HG02678 (cell line): ENCODE measurements around the gene MFSD2A.
"Not testable (repeated sequence)": the region's sequence is repeated elsewhere in the genome, so short reads cannot be mapped to it uniquely, and the experiment has no call there.

Source experiments
- ATAC-seq: cut with Tn5 transposase; IDR thresholded peaks from one replicate; pipeline ENCODE4 v1.9.1; 2021; ENCODE audit warnings: mild to moderate bottlenecking, moderate library complexity; ENCODE audit not compliant: unreplicated experiment

The MFSD2A gene

DNA sequence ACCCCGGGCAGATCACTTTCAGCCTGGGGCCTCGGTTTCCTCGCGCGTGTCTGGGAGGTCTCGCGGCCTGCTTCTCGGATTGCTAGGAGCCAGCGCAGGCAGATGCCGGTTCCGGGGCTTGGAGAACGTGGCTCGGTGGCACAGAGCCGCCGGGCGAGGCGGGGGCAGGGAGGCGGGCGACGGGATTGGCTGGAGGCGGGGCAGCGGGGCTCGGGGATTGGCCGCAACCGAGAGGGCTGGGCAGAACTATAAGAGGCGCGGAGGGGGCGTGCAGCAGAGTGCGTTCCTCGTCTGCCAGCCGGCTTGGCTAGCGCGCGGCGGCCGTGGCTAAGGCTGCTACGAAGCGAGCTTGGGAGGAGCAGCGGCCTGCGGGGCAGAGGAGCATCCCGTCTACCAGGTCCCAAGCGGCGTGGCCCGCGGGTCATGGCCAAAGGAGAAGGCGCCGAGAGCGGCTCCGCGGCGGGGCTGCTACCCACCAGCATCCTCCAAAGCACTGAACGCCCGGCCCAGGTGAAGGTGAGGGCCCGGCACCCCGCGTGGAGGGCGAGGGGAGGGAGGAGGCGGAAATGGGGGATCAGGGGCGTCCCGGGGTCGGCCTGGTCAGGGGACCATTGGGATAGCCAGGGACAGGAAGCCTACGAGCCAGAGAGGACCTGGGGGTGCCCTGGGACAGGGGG lies at the start of gene MFSD2A:
Gene MFSD2A, plus strand, starts transcription at position 276 of the 677 bp plus-strand sequence. Its CDS starts 148 bp downstream, at position 424.
- peak; percentile 84 for ATAC-seq

GRCh38 chr1:39905172-39905571 lies 49.8 kb upstream of the MFSD2A start:
- no peak for ATAC-seq

DNA sequence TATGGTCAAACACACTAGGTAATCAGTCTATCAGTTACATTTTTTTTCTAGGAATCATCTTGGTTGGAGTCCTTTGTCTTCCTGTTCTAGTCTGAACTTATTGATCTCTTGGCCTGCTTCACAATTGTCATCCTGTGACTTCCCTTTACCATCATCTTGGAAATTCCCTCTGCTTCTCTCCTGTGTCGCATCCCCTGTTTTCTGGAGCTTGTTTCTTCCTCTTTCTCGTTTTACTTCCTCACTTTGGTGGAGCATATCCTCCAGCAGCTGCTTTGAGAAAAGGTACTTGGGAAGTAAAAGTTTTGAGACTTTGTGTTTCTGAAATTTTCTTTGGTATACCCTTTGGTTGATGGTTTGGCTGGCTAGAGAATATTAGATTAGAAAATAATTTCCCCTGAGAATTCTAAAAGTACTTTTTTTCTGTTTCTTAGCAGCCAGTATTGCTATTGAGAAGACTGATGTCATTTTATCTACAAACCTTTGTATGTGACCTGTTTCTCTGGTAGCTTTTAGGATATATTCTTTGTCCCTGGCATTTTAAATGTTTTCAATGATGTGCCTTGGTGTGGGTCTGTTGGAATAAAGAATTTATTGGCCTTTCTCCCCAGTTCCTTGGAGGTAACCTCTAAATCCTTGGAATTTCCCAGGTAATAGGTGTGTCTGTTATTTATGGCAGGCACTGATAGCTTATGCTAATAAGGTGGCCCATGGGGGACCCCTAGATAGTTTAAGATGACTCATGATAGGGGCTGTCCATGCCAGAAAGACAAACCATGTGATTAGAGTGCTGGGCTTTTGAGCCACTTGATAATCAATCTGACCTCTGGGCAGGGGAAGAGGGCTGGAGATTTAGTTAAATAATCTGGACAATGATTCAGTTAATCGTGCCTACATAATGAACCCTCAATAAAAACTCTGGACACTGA lies 47.2 kb upstream of the MFSD2A start:
- ATAC-seq = no peak

DNA sequence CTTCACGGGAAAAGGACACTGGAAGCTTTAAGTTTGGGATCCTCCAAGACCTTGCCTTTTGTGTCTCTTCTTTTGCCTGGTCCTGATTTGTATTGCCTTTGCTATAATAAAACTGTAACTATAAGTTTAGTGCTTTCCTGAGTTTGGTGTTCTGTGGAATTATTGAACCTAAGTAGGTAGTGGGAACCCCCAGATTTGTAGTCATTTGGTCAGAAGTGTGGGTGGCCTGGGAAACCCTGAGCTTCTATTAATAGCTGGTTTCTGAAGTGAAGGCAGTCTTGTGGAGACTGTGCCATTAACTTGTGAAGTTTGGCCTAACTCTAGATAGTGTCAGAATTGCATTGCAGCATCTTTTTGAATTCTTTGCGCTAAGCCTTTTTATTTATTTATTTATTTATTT lies 46.4 kb upstream of the MFSD2A start:
- no peak for ATAC-seq

DNA sequence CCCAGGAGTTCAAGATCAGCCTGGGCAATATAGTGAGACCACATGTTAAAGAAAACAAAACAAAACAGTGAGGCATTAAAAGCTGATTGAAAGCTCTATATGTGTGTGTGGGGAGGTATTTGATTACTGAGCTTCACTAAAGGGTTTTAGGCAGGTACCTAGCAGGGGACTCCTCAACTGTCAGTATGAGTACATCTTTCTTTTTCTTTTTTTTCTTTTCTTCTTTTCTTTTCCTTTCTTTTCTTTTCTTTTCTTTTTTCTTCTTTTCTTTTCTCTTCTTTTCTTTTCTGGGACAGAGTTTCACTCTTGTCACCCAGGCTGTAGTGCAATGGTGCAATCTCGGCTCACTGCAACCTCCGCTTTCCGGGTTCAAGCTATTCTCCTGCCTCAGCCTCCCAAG lies 44.7 kb upstream of the MFSD2A start:
- no peak for ATAC-seq

GRCh38 chr1:39913136-39913535 lies 41.8 kb upstream of the MFSD2A start:
- not testable (repeated sequence) for ATAC-seq

- no peak for ATAC-seq
Measured at GRCh38 chr1:39915499-39916129, 39.3 kb upstream of the MFSD2A start.

GRCh38 chr1:39917825-39918224 lies 37.1 kb upstream of the MFSD2A start:
- no peak for ATAC-seq

- ATAC-seq = no peak
Measured at GRCh38 chr1:39919545-39919944, 35.4 kb upstream of the MFSD2A start.

DNA sequence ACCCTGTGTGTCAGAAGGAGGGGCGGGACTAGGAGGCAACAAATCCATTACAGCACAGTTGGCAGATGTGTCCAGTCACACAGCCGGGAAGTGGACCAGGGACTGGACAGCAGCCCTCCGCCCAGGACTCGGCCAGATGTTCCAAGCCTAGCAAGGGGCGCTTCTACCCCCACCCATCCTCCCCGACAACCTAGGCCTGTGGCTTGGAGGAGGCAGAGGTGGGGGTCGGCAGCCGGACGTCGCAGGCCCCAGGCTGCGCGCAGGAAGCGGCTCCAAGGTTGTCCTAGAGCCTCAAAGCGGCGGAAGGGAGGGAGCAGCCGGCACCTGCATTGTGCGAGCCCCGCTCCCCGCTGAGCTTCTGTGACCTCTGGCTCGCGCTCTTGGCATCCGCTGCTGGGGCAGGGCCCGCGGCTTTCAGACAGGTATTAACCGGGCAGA lies 32.7 kb upstream of the MFSD2A start:
- no peak for ATAC-seq

GRCh38 chr1:39925721-39926342 lies 29.1 kb upstream of the MFSD2A start:
- ATAC-seq = no peak

- no peak for ATAC-seq
Measured at GRCh38 chr1:39926343-39926793, 28.6 kb upstream of the MFSD2A start.

- ATAC-seq = no peak
Measured at GRCh38 chr1:39926820-39927219, 28.1 kb upstream of the MFSD2A start.

DNA sequence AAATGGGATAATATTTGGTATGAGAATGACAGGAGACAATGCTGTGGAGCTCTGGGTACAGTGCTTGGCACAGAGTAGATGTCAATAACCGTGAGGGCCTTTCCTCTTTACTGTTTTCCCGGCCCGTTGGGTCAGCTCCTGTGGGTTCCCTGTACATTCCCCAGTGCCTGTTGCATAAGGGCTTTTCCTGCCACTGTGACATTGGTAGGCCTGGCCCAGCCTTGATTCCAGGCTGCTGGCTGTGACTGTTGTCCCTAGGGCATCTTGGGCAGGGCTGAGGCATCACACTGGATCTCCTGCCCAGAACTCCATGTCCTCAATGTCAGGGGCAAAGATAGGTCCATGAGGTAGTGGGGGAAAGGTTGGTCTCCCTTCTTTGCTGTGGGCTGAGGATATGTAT lies 27.4 kb upstream of the MFSD2A start:
- no peak for ATAC-seq

GRCh38 chr1:39928809-39929587 lies 25.9 kb upstream of the MFSD2A start:
- no peak for ATAC-seq

- ATAC-seq = no peak
Measured at GRCh38 chr1:39933956-39934941, 20.7 kb upstream of the MFSD2A start.

- ATAC-seq = no peak
Measured at GRCh38 chr1:39936724-39937491, 18.0 kb upstream of the MFSD2A start.

DNA sequence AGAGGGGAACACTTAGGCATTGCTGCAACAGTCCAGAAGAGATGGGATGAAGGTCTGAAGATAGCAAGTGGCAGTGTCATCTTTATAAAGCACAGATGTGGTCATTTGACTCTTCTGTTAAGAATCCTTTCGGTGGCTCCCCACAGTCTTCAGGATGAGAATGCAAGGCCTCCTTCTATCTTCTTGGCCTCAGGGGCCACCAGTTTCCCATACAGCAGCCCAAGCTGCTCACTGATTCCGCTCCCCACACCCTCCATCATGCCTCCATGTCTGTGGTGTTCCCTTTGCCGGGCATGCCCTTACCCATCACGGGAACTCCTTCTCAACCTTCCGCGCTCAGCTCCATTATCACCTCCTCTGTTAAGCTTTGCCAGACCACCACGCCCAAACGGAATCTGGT lies 16.1 kb upstream of the MFSD2A start:
- no peak for ATAC-seq
